Endothelial cell (in vitro differentiated cells): ENCODE data around the gene HACE1. TPM values are rescaled to one million over a fixed set of nuclear protein-coding genes. Genes with fewer than 3 reads are reported as not detected.

Experiments
- DNase-seq: peaks from one replicate; pipeline ENCODE4 v3.0.0; 2021; ENCODE audit warnings: low spot score
- H3K27ac Mint-ChIP-seq: one replicate; pipeline ENCODE4 v1.8.0; 2021; ENCODE audit warnings: mixed read lengths, inconsistent platforms; ENCODE audit not compliant: unreplicated experiment
- H3K27me3 Mint-ChIP-seq: one replicate; pipeline ENCODE4 v1.8.0; 2021; ENCODE audit warnings: mild to moderate bottlenecking, moderate library complexity, mixed read lengths, inconsistent platforms; ENCODE audit not compliant: unreplicated experiment
- H3K36me3 Mint-ChIP-seq: one replicate; pipeline ENCODE4 v1.8.0; 2021; ENCODE audit warnings: mild to moderate bottlenecking, low read depth, mixed read lengths, inconsistent platforms; ENCODE audit not compliant: unreplicated experiment
- H3K4me1 Mint-ChIP-seq: one replicate; pipeline ENCODE4 v1.8.0; 2021; ENCODE audit warnings: mild to moderate bottlenecking, mixed read lengths, inconsistent platforms; ENCODE audit not compliant: unreplicated experiment
- H3K4me3 Mint-ChIP-seq: one replicate; pipeline ENCODE4 v1.8.0; 2021; ENCODE audit warnings: mild to moderate bottlenecking, mixed read lengths, inconsistent platforms; ENCODE audit not compliant: unreplicated experiment
- H3K9me3 Mint-ChIP-seq: one replicate; pipeline ENCODE4 v1.8.0; 2021; ENCODE audit warnings: mixed read lengths, inconsistent platforms; ENCODE audit not compliant: unreplicated experiment
- CTCF ChIP-seq: fragments of 200-600 bp; sonication (generic); IDR thresholded peaks from one replicate; pipeline ENCODE4 v1.5.0; 2021; ENCODE audit warnings: antibody characterized with exemption; ENCODE audit not compliant: unreplicated experiment
- total RNA-seq: library from RNA; stranded (reverse); fragmentation: NEBNext Ultra II Directional; extraction: Animal tissue kit (Norgen Biotek cat#: 25700); gene quantifications from one replicate; pipeline ENCODE4 v1.2.1, GENCODE V29; 2021; ENCODE audit not compliant: unreplicated experiment

HACE1 gene
- total RNA-seq, 1 donor from 2014 or later = 23.0 TPM

- DNase-seq = no peak
- Mint-ChIP-seq H3K36me3 (peaks cover 3% of the 10 kb centered on the region), H3K27me3 (peaks cover 1% of the 10 kb centered on the region), H3K4me3 (no peak overlapping the region), H3K4me1 (no peaks in the 10 kb centered on the region), H3K27ac (no peak overlapping the region), H3K9me3 (no peaks in the 10 kb centered on the region)
- TF ChIP-seq CTCF = no peak
These were observed 123.2 kb downstream of the HACE1 start for GRCh38 chr6:104736545-104736944.

- no peak overlapping the region for H3K4me3 Mint-ChIP-seq
- TF ChIP-seq CTCF = no peak
- H3K36me3 Mint-ChIP-seq = no peaks in the 10 kb centered on the region
- peaks cover 4% of the 10 kb centered on the region for H3K4me1 Mint-ChIP-seq
- no peak for DNase-seq
- no peaks in the 10 kb centered on the region for H3K9me3 Mint-ChIP-seq
- H3K27ac Mint-ChIP-seq = no peak overlapping the region
- H3K27me3 Mint-ChIP-seq = peaks cover 1% of the 10 kb centered on the region
These were observed 129.3 kb downstream of the HACE1 start for GRCh38 chr6:104730450-104730849.

- Mint-ChIP-seq H3K36me3 (no peaks in the 10 kb centered on the region), H3K9me3 (no peaks in the 10 kb centered on the region), H3K27ac (no peak overlapping the region), H3K4me3 (no peak overlapping the region), H3K27me3 (peaks cover under 1% of the 10 kb centered on the region), H3K4me1 (peaks cover 4% of the 10 kb centered on the region)
- TF ChIP-seq CTCF = no peak
- DNase-seq = no peak
These were observed 130.3 kb downstream of the HACE1 start for GRCh38 chr6:104729433-104729832.

GRCh38 chr6:104728448-104728847 lies 131.3 kb downstream of the HACE1 start:
- H3K9me3 Mint-ChIP-seq = no peaks in the 10 kb centered on the region
- no peak overlapping the region for H3K4me3 Mint-ChIP-seq
- no peak for DNase-seq
- TF ChIP-seq CTCF = no peak
- no peaks in the 10 kb centered on the region for H3K36me3 Mint-ChIP-seq
- no peaks in the 10 kb centered on the region for H3K27me3 Mint-ChIP-seq
- no peak overlapping the region for H3K27ac Mint-ChIP-seq
- H3K4me1 Mint-ChIP-seq = peaks cover 4% of the 10 kb centered on the region

- H3K36me3 Mint-ChIP-seq = peaks cover 10% of the 10 kb centered on the region
- TF ChIP-seq CTCF = no peak
- H3K9me3 Mint-ChIP-seq = no peaks in the 10 kb centered on the region
- H3K27ac Mint-ChIP-seq = no peak overlapping the region
- no peak for DNase-seq
- no peak overlapping the region for H3K4me3 Mint-ChIP-seq
- H3K27me3 Mint-ChIP-seq = peaks cover 2% of the 10 kb centered on the region
- no peaks in the 10 kb centered on the region for H3K4me1 Mint-ChIP-seq
These were observed 141.0 kb downstream of the HACE1 start for GRCh38 chr6:104718672-104719071.
